Measurements from ENCODE around the gene KIF21B.
"Not testable (repeated sequence)": the region's sequence is repeated elsewhere in the genome, so short reads cannot be mapped to it uniquely, and the experiment has no call there.

The KIF21B gene

GRCh38 chr1:200966934-200967333 lies 56.6 kb downstream of the KIF21B start:
- Histone ChIP-seq H3K27me3 (ENCODE audit: control insufficient read depth, insufficient read depth, low read length) (no peaks in the 10 kb centered on the region), H3K4me1 (ENCODE audit: control insufficient read depth, low read depth, low read length) (no peaks in the 10 kb centered on the region), H3K4me3 (ENCODE audit: low read length) (no peak overlapping the region), H3K36me3 (ENCODE audit: control insufficient read depth, low read depth, low read length) (no peaks in the 10 kb centered on the region), H3K27ac (ENCODE audit: low read length) (no peak overlapping the region), H3K9ac (ENCODE audit: low read length) (no peak overlapping the region), H3K9me3 (ENCODE audit: control insufficient read depth, low read depth, low read length) (no peaks in the 10 kb centered on the region)

- Histone ChIP-seq H3K27me3 (ENCODE audit: control insufficient read depth, insufficient read depth, low read length) (no peaks in the 10 kb centered on the region), H3K4me3 (ENCODE audit: low read length) (no peak overlapping the region), H3K27ac (ENCODE audit: low read length) (no peak overlapping the region)
These were observed 58.3 kb downstream of the KIF21B start for GRCh38 chr1:200965111-200965805.

GRCh38 chr1:200963888-200964287 lies 59.6 kb downstream of the KIF21B start:
- H3K27me3 ChIP-seq (ENCODE audit: control insufficient read depth, insufficient read depth, low read length); H3K4me1 ChIP-seq (ENCODE audit: control insufficient read depth, low read depth, low read length); H3K9ac ChIP-seq (ENCODE audit: low read length); H3K9me3 ChIP-seq (ENCODE audit: control insufficient read depth, low read depth, low read length); H3K36me3 ChIP-seq (ENCODE audit: control insufficient read depth, low read depth, low read length); H3K27ac ChIP-seq (ENCODE audit: low read length); H3K4me3 ChIP-seq (ENCODE audit: low read length): not testable (repeated sequence)

More at GRCh38 chr1:200965111-200965805, 58.3 kb downstream of the KIF21B start:
- H3K36me3 ChIP-seq (ENCODE audit: control insufficient read depth, low read depth, low read length): no peaks in the 10 kb centered on the region
- no peaks in the 10 kb centered on the region for H3K9me3 ChIP-seq (ENCODE audit: control insufficient read depth, low read depth, low read length)
- H3K9ac ChIP-seq (ENCODE audit: low read length): no peak overlapping the region
- H3K4me1 ChIP-seq (ENCODE audit: control insufficient read depth, low read depth, low read length): no peaks in the 10 kb centered on the region

GRCh38 chr1:200963076-200963475 lies 60.4 kb downstream of the KIF21B start:
- no peaks in the 10 kb centered on the region for H3K27me3 ChIP-seq (ENCODE audit: control insufficient read depth, insufficient read depth, low read length)
- H3K27ac ChIP-seq (ENCODE audit: low read length): no peak overlapping the region

GRCh38 chr1:200962631-200963030 lies 60.9 kb downstream of the KIF21B start:
- H3K4me1 ChIP-seq (ENCODE audit: control insufficient read depth, low read depth, low read length): no peaks in the 10 kb centered on the region
- no peaks in the 10 kb centered on the region for H3K27me3 ChIP-seq (ENCODE audit: control insufficient read depth, insufficient read depth, low read length)
- H3K36me3 ChIP-seq (ENCODE audit: control insufficient read depth, low read depth, low read length): no peaks in the 10 kb centered on the region
- no peak overlapping the region for H3K9ac ChIP-seq (ENCODE audit: low read length)
- no peak overlapping the region for H3K27ac ChIP-seq (ENCODE audit: low read length)
- H3K4me3 ChIP-seq (ENCODE audit: low read length): no peak overlapping the region
- no peaks in the 10 kb centered on the region for H3K9me3 ChIP-seq (ENCODE audit: control insufficient read depth, low read depth, low read length)

More at GRCh38 chr1:200963076-200963475, 60.4 kb downstream of the KIF21B start:
- Histone ChIP-seq H3K4me1 (ENCODE audit: control insufficient read depth, low read depth, low read length) (no peaks in the 10 kb centered on the region), H3K9me3 (ENCODE audit: control insufficient read depth, low read depth, low read length) (no peaks in the 10 kb centered on the region), H3K4me3 (ENCODE audit: low read length) (no peak overlapping the region), H3K36me3 (ENCODE audit: control insufficient read depth, low read depth, low read length) (no peaks in the 10 kb centered on the region), H3K9ac (ENCODE audit: low read length) (no peak overlapping the region)

- not testable (repeated sequence) for H3K27me3 ChIP-seq (ENCODE audit: control insufficient read depth, insufficient read depth, low read length); H3K36me3 ChIP-seq (ENCODE audit: control insufficient read depth, low read depth, low read length); H3K4me1 ChIP-seq (ENCODE audit: control insufficient read depth, low read depth, low read length); H3K27ac ChIP-seq (ENCODE audit: low read length); H3K9me3 ChIP-seq (ENCODE audit: control insufficient read depth, low read depth, low read length); H3K9ac ChIP-seq (ENCODE audit: low read length); H3K4me3 ChIP-seq (ENCODE audit: low read length)
These were observed 61.4 kb downstream of the KIF21B start for GRCh38 chr1:200962151-200962550.

GRCh38 chr1:200960948-200961340 lies 62.6 kb downstream of the KIF21B start:
- Histone ChIP-seq H3K4me1 (ENCODE audit: control insufficient read depth, low read depth, low read length) (no peaks in the 10 kb centered on the region), H3K27ac (ENCODE audit: low read length) (no peak overlapping the region), H3K9ac (ENCODE audit: low read length) (no peak overlapping the region), H3K36me3 (ENCODE audit: control insufficient read depth, low read depth, low read length) (no peaks in the 10 kb centered on the region), H3K9me3 (ENCODE audit: control insufficient read depth, low read depth, low read length) (no peaks in the 10 kb centered on the region), H3K4me3 (ENCODE audit: low read length) (no peak overlapping the region), H3K27me3 (ENCODE audit: control insufficient read depth, insufficient read depth, low read length) (no peaks in the 10 kb centered on the region)

GRCh38 chr1:200960236-200960947 lies 63.1 kb downstream of the KIF21B start:
- Histone ChIP-seq H3K36me3 (ENCODE audit: control insufficient read depth, low read depth, low read length) (no peaks in the 10 kb centered on the region), H3K9ac (ENCODE audit: low read length) (no peak overlapping the region), H3K4me1 (ENCODE audit: control insufficient read depth, low read depth, low read length) (no peaks in the 10 kb centered on the region), H3K27me3 (ENCODE audit: control insufficient read depth, insufficient read depth, low read length) (no peaks in the 10 kb centered on the region), H3K4me3 (ENCODE audit: low read length) (no peak overlapping the region), H3K27ac (ENCODE audit: low read length) (no peak overlapping the region), H3K9me3 (ENCODE audit: control insufficient read depth, low read depth, low read length) (no peaks in the 10 kb centered on the region)

GRCh38 chr1:200959411-200959921 lies 64.0 kb downstream of the KIF21B start:
- Histone ChIP-seq H3K9ac (ENCODE audit: low read length) (no peak overlapping the region), H3K27me3 (ENCODE audit: control insufficient read depth, insufficient read depth, low read length) (no peaks in the 10 kb centered on the region), H3K9me3 (ENCODE audit: control insufficient read depth, low read depth, low read length) (no peaks in the 10 kb centered on the region), H3K4me3 (ENCODE audit: low read length) (no peak overlapping the region), H3K36me3 (ENCODE audit: control insufficient read depth, low read depth, low read length) (no peaks in the 10 kb centered on the region), H3K4me1 (ENCODE audit: control insufficient read depth, low read depth, low read length) (no peaks in the 10 kb centered on the region), H3K27ac (ENCODE audit: low read length) (no peak overlapping the region)

GRCh38 chr1:200958597-200958996 lies 64.9 kb downstream of the KIF21B start:
- Histone ChIP-seq H3K27me3 (ENCODE audit: control insufficient read depth, insufficient read depth, low read length) (no peaks in the 10 kb centered on the region), H3K9ac (ENCODE audit: low read length) (no peak overlapping the region)

GRCh38 chr1:200954434-200954833 lies 69.1 kb downstream of the KIF21B start:
- Histone ChIP-seq H3K4me1 (ENCODE audit: control insufficient read depth, low read depth, low read length) (no peaks in the 10 kb centered on the region), H3K27me3 (ENCODE audit: control insufficient read depth, insufficient read depth, low read length) (no peaks in the 10 kb centered on the region), H3K36me3 (ENCODE audit: control insufficient read depth, low read depth, low read length) (no peaks in the 10 kb centered on the region), H3K4me3 (ENCODE audit: low read length) (no peak overlapping the region), H3K27ac (ENCODE audit: low read length) (no peak overlapping the region), H3K9ac (ENCODE audit: low read length) (no peak overlapping the region), H3K9me3 (ENCODE audit: control insufficient read depth, low read depth, low read length) (no peaks in the 10 kb centered on the region)

More at GRCh38 chr1:200958597-200958996, 64.9 kb downstream of the KIF21B start:
- Histone ChIP-seq H3K4me1 (ENCODE audit: control insufficient read depth, low read depth, low read length) (no peaks in the 10 kb centered on the region), H3K27ac (ENCODE audit: low read length) (no peak overlapping the region), H3K4me3 (ENCODE audit: low read length) (no peak overlapping the region), H3K36me3 (ENCODE audit: control insufficient read depth, low read depth, low read length) (no peaks in the 10 kb centered on the region), H3K9me3 (ENCODE audit: control insufficient read depth, low read depth, low read length) (no peaks in the 10 kb centered on the region)

GRCh38 chr1:200951016-200951415 lies 72.5 kb downstream of the KIF21B start:
- no peak overlapping the region for H3K4me3 ChIP-seq (ENCODE audit: low read length)
- H3K4me1 ChIP-seq (ENCODE audit: control insufficient read depth, low read depth, low read length): no peaks in the 10 kb centered on the region
- H3K9me3 ChIP-seq (ENCODE audit: control insufficient read depth, low read depth, low read length): no peaks in the 10 kb centered on the region
- no peaks in the 10 kb centered on the region for H3K36me3 ChIP-seq (ENCODE audit: control insufficient read depth, low read depth, low read length)
- no peaks in the 10 kb centered on the region for H3K27me3 ChIP-seq (ENCODE audit: control insufficient read depth, insufficient read depth, low read length)
- H3K9ac ChIP-seq (ENCODE audit: low read length): no peak overlapping the region
- no peak overlapping the region for H3K27ac ChIP-seq (ENCODE audit: low read length)
